H1 (cell line): ENCODE measurements around the gene C2CD3.

Experiments used
- CBX5 ChIP-seq: fragments of 300-800, 300-1000 bp; sonication (generic); IDR thresholded peaks from 2 replicates; pipeline ENCODE4 v1.7.1; 2016; ENCODE audit warnings: antibody characterized with exemption, low read length, low read depth
- CBX8 ChIP-seq: fragments of 300-800, 300-1000 bp; sonication (generic); IDR thresholded peaks from 2 replicates; pipeline ENCODE4 v1.7.1; 2016; ENCODE audit warnings: low read depth, low read length, borderline replicate concordance
- CTCF ChIP-seq, 3 experiments: IDR thresholded peaks; 1 replicate in 2 of 3; 2 replicates in 1 of 3; pipeline versions ENCODE4 v1.5.1 to v1.6.1; 2011; ENCODE audit warnings: low read length in 3 of 3, mild to moderate bottlenecking in 3 of 3, inconsistent platforms in 2 of 3, low read depth in 1 of 3, moderate library complexity in 1 of 3; ENCODE audit not compliant: insufficient read depth in 1 of 3; ENCODE audit errors: control extremely low read depth in 1 of 3
- EGR1 ChIP-seq: IDR thresholded peaks from 2 replicates; pipeline ENCODE4 v1.6.1; 2011; ENCODE audit warnings: low read depth, low read length, borderline replicate concordance
- EZH2 ChIP-seq: fragments of 200-600 bp; sonication (generic); IDR thresholded peaks from 2 replicates; pipeline ENCODE4 v1.7.1; 2012; ENCODE audit warnings: low read depth, mild to moderate bottlenecking, moderate library complexity, low read length, inconsistent platforms; ENCODE audit not compliant: severe bottlenecking
- JUN ChIP-seq: IDR thresholded peaks from 2 replicates; pipeline ENCODE4 v1.6.1; 2011; ENCODE audit warnings: low read depth, mild to moderate bottlenecking, improper control_type of control experiment, low read length
- POLR2A ChIP-seq, 2 experiments: IDR thresholded peaks; 1 replicate in 1 of 2; 2 replicates in 1 of 2; pipeline ENCODE4 v1.6.1; 2011; ENCODE audit warnings: low read depth in 2 of 2, low read length in 2 of 2, mild to moderate bottlenecking in 2 of 2; ENCODE audit errors: control extremely low read depth in 1 of 2
- POLR2AphosphoS5 ChIP-seq: IDR thresholded peaks from 2 replicates; pipeline ENCODE4 v1.6.1; 2011; ENCODE audit warnings: low read depth, low read length
- RAD21 ChIP-seq, 2 experiments: IDR thresholded peaks in 1 of 2; conservative IDR thresholded peaks in 1 of 2; 2 replicates each; pipeline ENCODE4 v1.6.1; 2011; ENCODE audit warnings: low read depth in 2 of 2, low read length in 2 of 2, improper control_type of control experiment in 1 of 2, inconsistent platforms in 1 of 2, mild to moderate bottlenecking in 1 of 2, moderate library complexity in 1 of 2
- RFX5 ChIP-seq: IDR thresholded peaks from 2 replicates; pipeline ENCODE4 v1.6.1; 2011; ENCODE audit warnings: low read depth, low read length, improper control_type of control experiment, borderline replicate concordance
- SIX5 ChIP-seq: IDR thresholded peaks from 2 replicates; pipeline ENCODE4 v1.6.1; 2011; ENCODE audit warnings: mild to moderate bottlenecking, low read depth, low read length
- TAF1 ChIP-seq: IDR thresholded peaks from 2 replicates; pipeline ENCODE4 v1.6.1; 2011; ENCODE audit warnings: mild to moderate bottlenecking, low read depth, low read length
- TEAD4 ChIP-seq: IDR thresholded peaks from 2 replicates; pipeline ENCODE4 v1.6.1; 2012; ENCODE audit warnings: low read depth, low read length, inconsistent platforms, mixed read lengths

GRCh38 chr11:73974604-73975478, 196.0 kb downstream of the C2CD3 start:
- TF ChIP-seq TEAD4 = no peak
- TF ChIP-seq POLR2A (IDR thresholded peaks at IDR 0.05; ENCODE audit: control extremely low read depth in 1 of 2, low read depth in 2 of 2, low read length in 2 of 2) = no peak
- TF ChIP-seq CTCF (IDR thresholded peaks at IDR 0.05; ENCODE audit: control extremely low read depth in 1 of 3, insufficient read depth in 1 of 3, low read depth in 1 of 3, low read length in 3 of 3) = no peak
- TF ChIP-seq RFX5 = no peak
- TF ChIP-seq TAF1 = no peak
- TF ChIP-seq JUN = no peak
- no peak for TF ChIP-seq EZH2
- no peak for TF ChIP-seq SIX5
- no peak for TF ChIP-seq CBX5
- no peak for TF ChIP-seq EGR1
- no peak for TF ChIP-seq RAD21 (IDR thresholded peaks at IDR 0.05 in 1 of 2, conservative IDR thresholded peaks at IDR 0.05 in 1 of 2; ENCODE audit: low read depth in 2 of 2, low read length in 2 of 2)
- no peak for TF ChIP-seq CBX8
- TF ChIP-seq POLR2AphosphoS5 = no peak
